ENCODE data around the gene VIPR1.

The VIPR1 gene

GRCh38 chr3:42581400-42581708 is 78.9 kb downstream of the VIPR1 start:
- no peak for DNase-seq

GRCh38 chr3:42581709-42582473 is 79.4 kb downstream of the VIPR1 start, which contains the start of gene SEC22C:
TSS of gene SEC22C (minus strand) at chr3:42581967. CDS start at chr3:42569046, 12,921 bp downstream.
- DNase-seq = peak; percentile 97

- no peak for DNase-seq
Observed at GRCh38 chr3:42582474-42583070, 80.1 kb downstream of the VIPR1 start.
